Fibroblast of skin of left biceps (primary cell): Measurements from ENCODE around the gene ZNF628.
"Not testable (repeated sequence)": the region's sequence is repeated elsewhere in the genome, so short reads cannot be mapped to it uniquely, and the experiment has no call there.

Experiments used
- DNase-seq, 2 experiments: peaks; one replicate each; pipeline ENCODE4 v3.0.0-alpha.2; 2013; ENCODE audit warnings: low read depth in 2 of 2

ZNF628 gene

GRCh38 chr19:55484593-55485438 is 8.4 kb downstream of the ZNF628 start, which contains the start of gene NAT14:
NAT14 (plus strand) TSS chr19:55485188; CDS start chr19:55485709, 521 bp downstream.
- DNase-seq, result no peak

DNA sequence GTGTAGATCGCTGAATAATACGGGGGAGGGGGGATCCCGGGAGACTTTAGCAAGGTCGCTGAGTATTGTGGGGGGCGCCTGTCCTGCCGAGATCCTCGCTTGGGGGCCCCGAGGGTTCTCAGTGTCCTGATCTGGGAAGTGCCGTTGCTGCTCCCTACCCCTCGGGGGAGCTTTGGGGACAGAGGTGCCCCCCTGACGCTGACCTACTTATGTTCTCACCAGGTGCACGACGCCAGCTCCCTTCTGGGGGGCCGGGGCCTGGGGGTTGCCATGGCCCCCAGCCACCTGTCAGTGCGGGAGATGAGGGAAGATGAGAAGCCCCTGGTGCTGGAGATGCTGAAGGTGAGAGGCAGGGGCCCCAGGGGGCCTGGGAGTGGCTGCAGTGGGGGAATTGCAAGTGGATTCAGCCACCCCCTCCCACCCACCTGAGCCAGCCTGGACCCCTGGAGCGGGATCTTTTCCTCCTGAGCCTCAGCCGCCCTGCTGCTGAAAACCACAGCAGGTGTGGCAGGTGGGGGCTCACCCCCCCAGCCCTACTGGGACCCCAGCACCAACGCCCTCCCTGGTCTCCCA is 9.1 kb downstream of the ZNF628 start:
- DNase-seq, result no peak

- DNase-seq, result no peak
Observed at GRCh38 chr19:55486043-55486970, 9.9 kb downstream of the ZNF628 start.

- DNase-seq, result peak; percentile 87 to 90
Observed at GRCh38 chr19:55486971-55487923, 10.8 kb downstream of the ZNF628 start.

DNA sequence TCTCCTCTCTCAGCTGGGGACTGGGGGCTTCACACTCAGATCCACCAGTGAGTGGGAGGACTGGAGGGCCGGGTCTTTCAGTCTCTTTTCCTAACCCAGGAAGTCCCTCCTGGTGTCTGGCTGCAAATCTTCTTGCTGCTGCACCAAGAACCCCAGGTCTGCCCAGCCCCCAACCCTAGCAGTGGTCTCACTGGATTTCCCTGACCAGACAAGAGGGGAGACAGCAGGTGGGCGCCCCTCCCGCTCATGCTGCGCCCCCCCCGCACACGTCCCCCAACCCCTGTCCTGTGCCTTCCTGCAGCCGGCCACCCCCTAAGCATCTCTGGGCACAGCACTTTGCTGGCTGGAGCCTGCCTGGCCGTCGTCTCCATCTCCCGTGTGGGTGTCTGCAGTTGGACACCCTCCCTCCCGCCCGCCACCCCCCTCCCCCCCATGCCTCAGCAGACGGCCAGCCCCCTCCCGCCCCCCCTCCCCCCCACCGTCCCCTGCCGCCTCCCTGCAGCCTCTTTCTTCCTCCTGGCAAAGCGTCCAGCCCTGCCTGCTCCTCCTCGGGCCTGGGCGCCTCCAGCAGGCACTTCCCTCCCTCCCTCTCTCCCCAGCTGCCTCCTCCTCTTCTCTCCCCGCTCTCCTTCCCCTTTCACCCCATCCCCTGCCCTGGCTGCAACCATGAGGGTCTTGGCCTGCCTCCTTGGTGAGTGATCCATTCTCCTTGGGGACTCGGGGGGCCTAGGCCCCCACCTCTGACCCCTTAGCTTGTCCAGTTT is 11.7 kb downstream of the ZNF628 start, which contains the start of gene SSC5D:
SSC5D (plus strand) TSS at position 513 of the 764 bp plus-strand sequence; CDS start at position 667, 154 bp downstream.
- no peak for DNase-seq

GRCh38 chr19:55488986-55489710 is 12.7 kb downstream of the ZNF628 start:
- no peak for DNase-seq

DNA sequence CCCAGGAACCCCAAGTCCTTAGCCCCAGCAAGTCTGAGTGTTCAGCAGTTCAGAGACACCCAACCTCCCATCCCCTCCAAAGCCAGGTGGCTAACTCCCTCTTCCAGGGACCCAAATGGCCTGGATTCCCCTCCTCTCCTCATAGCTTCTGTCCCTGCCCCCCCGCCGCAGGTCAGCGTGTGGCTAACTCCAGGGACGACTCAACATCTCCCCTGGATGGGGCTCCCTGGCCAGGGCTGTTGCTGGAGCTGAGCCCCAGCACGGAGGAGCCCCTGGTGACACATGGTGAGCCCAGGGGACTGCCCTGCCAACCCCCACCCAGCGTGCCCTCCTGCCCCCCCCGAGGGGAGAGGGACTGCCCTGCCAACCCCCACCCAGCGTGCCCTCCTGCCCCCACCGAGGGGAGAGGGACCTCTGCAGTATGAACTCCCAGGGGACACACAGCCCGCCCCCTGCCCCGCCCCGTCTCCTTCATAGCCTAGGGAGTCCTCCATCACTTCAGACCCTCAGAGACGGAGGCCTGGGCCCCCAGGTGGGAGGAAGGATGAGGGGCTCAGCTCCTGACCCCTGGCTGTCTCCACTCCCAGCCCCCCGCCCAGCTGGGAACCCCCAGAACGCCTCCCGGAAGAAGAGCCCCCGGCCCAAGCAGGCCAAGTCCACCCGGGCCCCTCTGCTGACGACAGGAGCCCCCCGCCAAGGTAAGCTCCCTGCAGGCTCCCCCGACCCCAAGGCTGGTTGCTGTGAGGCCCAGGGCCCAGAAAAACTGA is 13.5 kb downstream of the ZNF628 start:
- no peak for DNase-seq

DNA sequence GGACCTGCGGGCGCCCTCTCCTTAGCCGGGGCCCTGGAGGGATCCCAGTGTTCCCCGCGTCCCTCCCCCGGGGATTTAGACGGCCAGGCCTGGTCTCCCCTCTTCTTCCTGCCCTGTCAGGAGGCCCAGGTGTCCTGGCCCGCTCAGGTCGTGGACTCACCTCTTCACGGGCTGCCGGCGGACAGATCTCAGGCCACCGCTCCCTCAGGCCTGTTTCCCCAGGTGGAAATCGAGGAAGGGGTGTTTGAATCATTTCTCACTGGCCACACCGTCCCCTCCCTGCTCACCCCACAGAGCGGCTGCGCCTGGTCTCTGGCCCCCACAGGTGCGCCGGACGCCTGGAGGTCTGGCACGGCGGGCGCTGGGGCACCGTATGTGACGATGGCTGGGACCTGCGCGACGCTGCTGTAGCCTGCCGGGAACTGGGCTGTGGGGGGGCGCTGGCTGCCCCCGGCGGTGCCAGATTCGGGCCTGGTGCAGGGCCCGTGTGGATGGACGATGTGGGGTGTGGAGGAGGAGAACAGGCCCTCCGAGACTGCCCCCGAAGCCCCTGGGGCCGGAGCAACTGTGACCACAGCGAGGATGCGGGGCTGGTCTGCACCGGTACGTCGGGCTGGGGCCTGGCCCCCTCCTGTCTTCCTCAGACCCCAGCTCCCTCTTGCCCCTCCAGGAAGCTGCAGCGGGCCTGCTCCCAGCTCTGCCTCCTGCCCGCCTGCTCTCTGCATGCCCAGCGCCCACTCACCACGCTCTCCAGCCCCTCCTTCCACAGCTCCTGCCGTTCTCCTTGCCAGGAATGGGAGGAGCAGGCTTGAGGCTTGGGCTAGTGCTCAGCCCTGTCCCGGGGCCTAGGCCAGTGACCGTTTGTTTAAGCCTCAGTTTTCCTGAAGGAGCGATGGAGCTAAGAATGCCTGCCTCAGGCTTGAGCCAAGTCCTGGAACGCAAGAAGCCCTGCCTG is 14.3 kb downstream of the ZNF628 start:
- DNase-seq, result no peak

- DNase-seq, result no peak
Observed at GRCh38 chr19:55491546-55492360, 15.3 kb downstream of the ZNF628 start.

DNA sequence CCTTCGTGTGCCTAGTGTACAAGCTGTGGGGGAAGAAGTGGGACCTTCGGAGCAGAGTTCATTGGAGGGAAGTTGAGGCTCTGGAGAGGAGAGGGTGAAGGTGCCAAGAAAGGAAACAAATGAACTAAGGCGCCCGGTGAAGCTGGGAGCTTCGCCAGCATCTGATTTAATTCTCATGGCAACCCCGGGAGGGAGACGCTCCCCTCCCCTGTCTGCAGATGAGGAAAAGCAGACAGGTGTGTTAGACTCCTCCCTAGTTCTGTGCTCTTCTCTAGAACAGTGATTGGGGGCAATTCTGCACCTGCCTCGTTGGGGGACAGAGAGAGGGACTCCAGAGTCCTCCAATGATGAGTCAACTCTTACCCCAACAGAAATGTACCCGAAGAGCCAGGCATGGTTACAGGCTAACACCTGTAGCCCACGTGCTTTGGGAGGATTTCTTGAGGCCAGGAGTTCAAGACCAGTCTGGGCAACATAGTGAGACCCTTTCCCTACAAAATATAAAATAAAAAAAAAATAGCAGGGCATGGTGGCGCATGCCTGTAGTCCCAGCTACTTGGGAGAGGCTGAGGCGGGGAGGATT is 16.0 kb downstream of the ZNF628 start:
- DNase-seq, result no peak

GRCh38 chr19:55493052-55493644 is 16.7 kb downstream of the ZNF628 start:
- no peak for DNase-seq

DNA sequence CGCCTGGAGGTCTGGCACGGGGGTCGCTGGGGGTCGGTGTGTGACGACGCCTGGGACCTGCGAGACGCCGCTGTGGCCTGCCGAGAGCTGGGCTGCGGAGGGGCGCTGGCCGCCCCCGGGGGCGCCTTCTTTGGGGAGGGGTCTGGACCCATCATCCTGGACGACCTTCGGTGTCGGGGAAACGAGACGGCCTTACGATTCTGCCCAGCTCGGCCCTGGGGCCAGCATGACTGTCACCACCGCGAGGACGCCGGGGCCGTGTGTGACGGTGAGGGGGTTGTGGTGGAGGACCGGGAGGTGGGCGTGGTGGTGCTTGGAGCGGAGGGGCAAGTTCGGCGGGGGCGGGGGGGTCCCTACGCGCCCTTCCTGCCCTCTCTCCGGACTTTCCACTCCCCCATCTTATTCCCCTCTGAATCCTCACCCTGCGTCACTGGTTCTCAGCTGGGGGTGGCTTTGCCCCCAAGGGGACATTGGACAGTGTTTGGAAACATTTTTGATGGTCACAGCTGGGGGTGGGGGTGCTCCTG is 17.3 kb downstream of the ZNF628 start:
- DNase-seq, result no peak

- no peak for DNase-seq
Observed at GRCh38 chr19:55494172-55494761, 17.9 kb downstream of the ZNF628 start.

DNA sequence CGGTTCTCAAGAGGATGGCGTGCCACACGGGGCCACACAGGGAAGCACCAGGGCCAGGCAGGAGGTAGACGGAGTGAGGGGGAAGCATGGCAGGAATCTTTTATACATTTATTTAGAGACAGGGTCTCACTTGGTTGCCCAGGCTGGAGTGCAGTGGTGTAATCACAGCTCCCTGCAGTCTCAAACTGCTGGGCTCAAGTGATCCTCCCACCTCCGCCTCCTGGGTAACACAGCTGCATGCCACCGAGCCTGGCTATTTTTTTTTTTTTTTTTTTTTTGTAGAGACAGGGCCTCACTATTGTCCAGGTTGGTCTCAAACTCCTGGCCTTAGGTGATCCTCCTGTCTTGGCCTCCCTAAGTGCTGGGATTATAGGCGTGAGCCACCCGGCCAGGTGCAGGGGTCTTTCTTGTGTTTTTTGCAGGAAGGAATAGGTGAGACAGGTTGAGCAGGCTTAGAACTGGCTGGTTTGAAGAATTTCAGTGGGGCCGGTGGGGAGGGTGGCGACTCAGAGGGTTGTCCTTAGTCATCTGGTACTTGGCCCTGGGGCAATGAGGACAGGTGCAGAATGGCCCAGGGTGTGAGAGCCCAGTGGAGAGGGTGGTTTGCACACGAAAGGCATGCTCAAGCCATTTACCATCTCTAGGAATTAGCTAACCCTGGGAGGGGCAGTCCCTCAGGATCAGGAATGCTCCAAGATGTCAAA is 19.4 kb downstream of the ZNF628 start:
- DNase-seq, result no peak

- DNase-seq, result not testable (repeated sequence)
Observed at GRCh38 chr19:55496820-55497219, 20.4 kb downstream of the ZNF628 start.
